Inflammatory macrophage treated with lipopolysaccharide for 4 hours (primary cell): Measurements from ENCODE around the gene NPIPB2.
"Not testable (repeated sequence)": the region's sequence is repeated elsewhere in the genome, so short reads cannot be mapped to it uniquely, and the experiment has no call there.

Source experiments
- DNase-seq: peaks from one replicate; pipeline ENCODE4 v3.0.0-alpha.2; 2020

The NPIPB2 gene

GRCh38 chr16:11941945-11942344 is at the start of gene NPIPB2:
NPIPB2 (minus strand) TSS chr16:11942045; CDS start chr16:11942045, 0 bp downstream.
- not testable (repeated sequence) for DNase-seq

- DNase-seq, result no peak
These were observed 49.0 kb upstream of the NPIPB2 start for GRCh38 chr16:11990702-11991390.

- DNase-seq, result peak; percentile 27
These were observed 46.6 kb upstream of the NPIPB2 start for GRCh38 chr16:11988258-11988978.

GRCh38 chr16:11986521-11987057 is 44.7 kb upstream of the NPIPB2 start:
- no peak for DNase-seq

GRCh38 chr16:11985250-11985649 is 43.4 kb upstream of the NPIPB2 start:
- no peak for DNase-seq

- DNase-seq, result no peak
These were observed 38.4 kb upstream of the NPIPB2 start for GRCh38 chr16:11980136-11980844.

GRCh38 chr16:11979013-11979672 is 37.3 kb upstream of the NPIPB2 start:
- no peak for DNase-seq

- no peak for DNase-seq
These were observed 36.2 kb upstream of the NPIPB2 start for GRCh38 chr16:11978080-11978479.

GRCh38 chr16:11977376-11978041 is 35.7 kb upstream of the NPIPB2 start:
- no peak for DNase-seq

- DNase-seq, result no peak
These were observed 35.1 kb upstream of the NPIPB2 start for GRCh38 chr16:11976850-11977375.

- DNase-seq, result no peak
These were observed 31.2 kb upstream of the NPIPB2 start for GRCh38 chr16:11973070-11973469.

- no peak for DNase-seq
These were observed 30.3 kb upstream of the NPIPB2 start for GRCh38 chr16:11972128-11972527.

- not testable (repeated sequence) for DNase-seq
These were observed 28.4 kb upstream of the NPIPB2 start for GRCh38 chr16:11970292-11970691.

GRCh38 chr16:11968577-11968976 is 26.7 kb upstream of the NPIPB2 start:
- no peak for DNase-seq

GRCh38 chr16:11967195-11967911 is 25.5 kb upstream of the NPIPB2 start:
- no peak for DNase-seq

- DNase-seq, result no peak
These were observed 24.3 kb upstream of the NPIPB2 start for GRCh38 chr16:11966173-11966572.

- no peak for DNase-seq
These were observed 23.1 kb upstream of the NPIPB2 start, which contains the start of gene TNFRSF17 for GRCh38 chr16:11964761-11965551. TNFRSF17 (plus strand) TSS chr16:11965210; CDS start chr16:11965325, 115 bp downstream.

- no peak for DNase-seq
These were observed 21.9 kb upstream of the NPIPB2 start for GRCh38 chr16:11963706-11964105.

GRCh38 chr16:11962978-11963377 is 21.1 kb upstream of the NPIPB2 start:
- not testable (repeated sequence) for DNase-seq

GRCh38 chr16:11962457-11962856 is 20.6 kb upstream of the NPIPB2 start:
- not testable (repeated sequence) for DNase-seq
